Upper lobe of left lung (tissue), 4 donors: ENCODE measurements around the gene LRRC37A3.

Source experiments
- EP300 ChIP-seq, 4 donors: sonication (generic); formaldehyde crosslinking; IDR thresholded peaks; one replicate each; pipeline ENCODE4 v1.5.1; 2017; ENCODE audit warnings: antibody characterized with exemption in 4 of 4, control low read depth in 2 of 4
- POLR2A ChIP-seq, 4 donors: fragments of 450-650 bp; IDR thresholded peaks; one replicate each; pipeline ENCODE4 v1.5.1; 2016 to 2017; ENCODE audit warnings: antibody characterized with exemption in 4 of 4, mild to moderate bottlenecking in 2 of 4
- POLR2AphosphoS5 ChIP-seq, 2 donors: sonication (generic); formaldehyde crosslinking; IDR thresholded peaks; one replicate each; pipeline ENCODE4 v1.5.1; 2017; ENCODE audit warnings: antibody characterized with exemption in 2 of 2
- TF ChIP-seq, protein P1 (sequence below), 6 experiments: fragments of 450-650 bp in 4 of 6; fragments of 200-600 bp in 2 of 6; sonication (generic) in 2 of 6; IDR thresholded peaks; one replicate each; pipeline ENCODE4 v1.5.1; 2016 to 2019; ENCODE audit warnings: antibody characterized with exemption in 6 of 6

DNA sequence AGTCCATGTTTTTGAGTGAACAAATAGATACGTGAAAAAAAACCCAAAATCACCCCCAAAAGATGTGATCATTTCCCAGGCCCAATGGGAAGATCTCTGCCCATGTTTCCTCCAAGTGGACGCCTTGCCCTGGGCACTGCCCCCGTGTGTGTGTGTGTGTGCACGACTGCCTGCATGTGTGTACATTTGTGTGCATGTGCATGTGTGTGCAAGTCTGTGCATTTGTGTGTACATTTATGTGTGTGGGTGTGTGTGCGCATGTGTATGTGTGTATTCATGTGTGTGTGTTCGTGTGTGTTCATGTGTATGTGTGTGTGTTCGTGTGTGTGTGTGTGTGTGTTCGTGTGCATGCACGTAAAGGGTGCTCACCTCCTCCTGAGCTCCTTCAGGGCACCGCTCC is 16.8 kb upstream of the LRRC37A3 start:
- TF ChIP-seq, protein P1, sequence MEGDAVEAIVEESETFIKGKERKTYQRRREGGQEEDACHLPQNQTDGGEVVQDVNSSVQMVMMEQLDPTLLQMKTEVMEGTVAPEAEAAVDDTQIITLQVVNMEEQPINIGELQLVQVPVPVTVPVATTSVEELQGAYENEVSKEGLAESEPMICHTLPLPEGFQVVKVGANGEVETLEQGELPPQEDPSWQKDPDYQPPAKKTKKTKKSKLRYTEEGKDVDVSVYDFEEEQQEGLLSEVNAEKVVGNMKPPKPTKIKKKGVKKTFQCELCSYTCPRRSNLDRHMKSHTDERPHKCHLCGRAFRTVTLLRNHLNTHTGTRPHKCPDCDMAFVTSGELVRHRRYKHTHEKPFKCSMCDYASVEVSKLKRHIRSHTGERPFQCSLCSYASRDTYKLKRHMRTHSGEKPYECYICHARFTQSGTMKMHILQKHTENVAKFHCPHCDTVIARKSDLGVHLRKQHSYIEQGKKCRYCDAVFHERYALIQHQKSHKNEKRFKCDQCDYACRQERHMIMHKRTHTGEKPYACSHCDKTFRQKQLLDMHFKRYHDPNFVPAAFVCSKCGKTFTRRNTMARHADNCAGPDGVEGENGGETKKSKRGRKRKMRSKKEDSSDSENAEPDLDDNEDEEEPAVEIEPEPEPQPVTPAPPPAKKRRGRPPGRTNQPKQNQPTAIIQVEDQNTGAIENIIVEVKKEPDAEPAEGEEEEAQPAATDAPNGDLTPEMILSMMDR (IDR thresholded peaks at IDR 0.05), result no peak
- TF ChIP-seq POLR2AphosphoS5 (IDR thresholded peaks at IDR 0.05), result no peak
- no peak for TF ChIP-seq POLR2A (IDR thresholded peaks at IDR 0.05)
- TF ChIP-seq EP300 (IDR thresholded peaks at IDR 0.05), result no peak
